Mesendoderm (in vitro differentiated cells): ENCODE measurements around the gene ZIC5.

Experiments
- DNase-seq: peaks from one replicate; pipeline ENCODE4 v3.0.0; 2013
- H2AK5ac ChIP-seq: 2 replicates; pipeline ENCODE4 v1.6.1; 2013; ENCODE audit warnings: low read length, inconsistent platforms
- H2BK120ac ChIP-seq: 2 replicates; pipeline ENCODE4 v1.6.1; 2013; ENCODE audit warnings: low read depth, mild to moderate bottlenecking, low read length, moderate library complexity, mixed read lengths
- H2BK15ac ChIP-seq: replicated peaks from 2 replicates; pipeline ENCODE4 v1.6.1; 2013; ENCODE audit warnings: low read depth, mild to moderate bottlenecking, moderate library complexity
- H2BK5ac ChIP-seq: 2 replicates; pipeline ENCODE4 v1.6.1; 2013; ENCODE audit warnings: low read length, inconsistent platforms
- H3K18ac ChIP-seq: 2 replicates; pipeline ENCODE4 v1.6.1; 2013; ENCODE audit warnings: mild to moderate bottlenecking, low read length, mixed read lengths
- H3K23ac ChIP-seq: one replicate; pipeline ENCODE4 v1.6.1; 2013; ENCODE audit warnings: low read length
- H3K27ac ChIP-seq: 2 replicates; pipeline ENCODE4 v1.5.1; 2013; ENCODE audit warnings: low read depth, mild to moderate bottlenecking, inconsistent platforms, low read length, moderate library complexity
- H3K27me3 ChIP-seq: 2 replicates; pipeline ENCODE4 v1.6.1; 2013; ENCODE audit warnings: low read length, control low read depth, mild to moderate bottlenecking, inconsistent platforms; ENCODE audit not compliant: insufficient read depth, poor library complexity
- H3K36me3 ChIP-seq: 2 replicates; pipeline ENCODE4 v1.6.1; 2013; ENCODE audit warnings: low read length, inconsistent platforms; ENCODE audit not compliant: control insufficient read depth, insufficient read depth
- H3K4ac ChIP-seq: one replicate; pipeline ENCODE4 v1.6.1; 2013; ENCODE audit warnings: low read depth, mild to moderate bottlenecking, low read length, moderate library complexity
- H3K4me1 ChIP-seq: 2 replicates; pipeline ENCODE4 v1.6.1; 2013; ENCODE audit warnings: low read depth, low read length, inconsistent platforms; ENCODE audit not compliant: control insufficient read depth
- H3K4me2 ChIP-seq: 2 replicates; pipeline ENCODE4 v1.6.1; 2013; ENCODE audit warnings: low read length
- H3K4me3 ChIP-seq: 2 replicates; pipeline ENCODE4 v1.5.1; 2013; ENCODE audit warnings: mild to moderate bottlenecking, low read length
- H3K56ac ChIP-seq: one replicate; pipeline ENCODE4 v1.6.1; 2013; ENCODE audit warnings: low read length
- H3K79me1 ChIP-seq: 2 replicates; pipeline ENCODE4 v1.6.1; 2013; ENCODE audit warnings: low read length, inconsistent platforms
- H3K79me2 ChIP-seq: 2 replicates; pipeline ENCODE4 v1.6.1; 2013; ENCODE audit warnings: mild to moderate bottlenecking, low read length; ENCODE audit not compliant: control insufficient read depth, insufficient read depth
- H3K9ac ChIP-seq: 2 replicates; pipeline ENCODE4 v1.6.1; 2013; ENCODE audit warnings: low read length, inconsistent platforms
- H4K5ac ChIP-seq: one replicate; pipeline ENCODE4 v1.6.1; 2013; ENCODE audit warnings: low read length
- H4K8ac ChIP-seq: one replicate; pipeline ENCODE4 v1.6.1; 2013; ENCODE audit warnings: low read depth, mild to moderate bottlenecking, control low read depth, low read length, moderate library complexity
- WGBS: extraction: QIAGEN DNeasy Blood & Tissue Kit; methylation state at CpG from one replicate; pipeline ENCODE4 v1.1.7; 2013; ENCODE audit warnings: low lambda C conversion rate, missing lambda C conversion rate; ENCODE audit not compliant: insufficient coverage; ENCODE audit errors: extremely low coverage; 5-methylcytosine and 5-hydroxymethylcytosine counted together

The ZIC5 gene

DNA sequence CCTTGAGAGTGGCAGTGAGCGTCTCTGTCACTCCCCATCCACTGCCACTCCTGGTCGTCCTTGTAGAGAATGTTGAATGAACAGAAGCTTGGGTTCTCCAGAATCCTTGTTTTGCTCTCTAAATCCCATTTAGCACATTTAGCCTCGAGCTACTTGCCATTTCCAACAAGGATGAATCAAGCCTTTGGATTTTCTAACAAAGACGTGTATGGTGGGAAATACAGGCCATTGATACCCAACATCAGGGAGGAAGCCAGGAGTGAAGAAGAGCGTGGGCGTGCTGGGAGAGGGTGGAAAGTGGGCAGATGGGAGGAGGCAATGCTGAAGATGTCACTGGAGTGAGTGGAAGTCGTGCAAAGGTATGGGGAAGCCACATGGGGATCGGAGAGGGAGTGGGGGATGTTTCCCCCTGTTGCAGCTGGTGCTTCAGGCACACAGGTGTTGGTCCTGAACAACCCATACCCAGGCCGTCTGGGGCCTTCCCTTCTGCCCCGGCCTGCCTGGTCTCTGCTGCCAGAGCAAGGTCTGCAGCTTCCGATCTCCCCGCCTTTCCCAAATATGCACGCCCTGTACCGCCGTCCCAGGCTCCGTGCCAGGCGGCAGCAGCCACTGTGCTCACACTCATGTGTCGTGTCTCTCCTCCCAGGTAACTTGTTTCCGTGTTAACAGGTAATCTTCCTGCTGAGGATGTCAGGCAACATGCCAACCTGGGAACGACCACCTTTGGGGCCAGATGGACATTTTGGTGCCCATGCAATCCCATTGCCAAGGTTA, 48.7 kb downstream of the ZIC5 start:
- H4K5ac ChIP-seq, result no peak overlapping the region
- H3K79me1 ChIP-seq, result no peaks in the 10 kb centered on the region
- H4K8ac ChIP-seq, result no peak overlapping the region
- no peak overlapping the region for H3K56ac ChIP-seq
- H3K4me1 ChIP-seq, result no peaks in the 10 kb centered on the region
- H3K23ac ChIP-seq, result no peak overlapping the region
- H3K27ac ChIP-seq, result no peak overlapping the region
- no peak overlapping the region for H3K4ac ChIP-seq
- H3K36me3 ChIP-seq, result no peaks in the 10 kb centered on the region
- no peak overlapping the region for H3K18ac ChIP-seq
- H3K9ac ChIP-seq, result no peak overlapping the region
- no peak overlapping the region for H3K4me3 ChIP-seq
- no CpG with 5 or more reads among the region's 20 CpGs for WGBS
- DNase-seq, result no peak
- no peak overlapping the region for H3K4me2 ChIP-seq
- no peaks in the 10 kb centered on the region for H3K79me2 ChIP-seq
- H2BK120ac ChIP-seq, result no peak overlapping the region
- no peaks in the 10 kb centered on the region for H3K27me3 ChIP-seq
- H2AK5ac ChIP-seq, result no peak overlapping the region
- no peak overlapping the region for H2BK5ac ChIP-seq
- no peak overlapping the region for H2BK15ac ChIP-seq

DNA sequence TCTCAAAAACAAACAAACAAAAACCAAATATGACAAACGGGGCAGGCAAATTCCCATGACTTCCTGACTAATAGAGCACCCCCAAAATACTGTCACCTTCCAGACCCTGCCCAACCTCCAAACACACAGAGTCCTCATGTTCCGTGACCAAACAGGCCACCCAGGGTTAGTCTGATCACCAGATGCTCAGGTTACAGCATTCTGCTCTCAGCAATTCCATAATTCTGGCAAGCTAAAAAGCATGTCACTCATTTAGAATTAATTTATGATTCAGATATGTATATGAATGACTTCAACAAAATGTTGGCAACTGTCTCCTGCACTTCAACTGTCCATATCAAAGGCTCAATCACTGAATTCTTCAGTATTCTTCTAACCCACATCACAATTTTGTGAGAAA, 52.4 kb downstream of the ZIC5 start:
- WGBS, result no CpG with 5 or more reads among the region's 2 CpGs
- H2BK15ac ChIP-seq, result no peak overlapping the region
- no peaks in the 10 kb centered on the region for H3K4me1 ChIP-seq

DNA sequence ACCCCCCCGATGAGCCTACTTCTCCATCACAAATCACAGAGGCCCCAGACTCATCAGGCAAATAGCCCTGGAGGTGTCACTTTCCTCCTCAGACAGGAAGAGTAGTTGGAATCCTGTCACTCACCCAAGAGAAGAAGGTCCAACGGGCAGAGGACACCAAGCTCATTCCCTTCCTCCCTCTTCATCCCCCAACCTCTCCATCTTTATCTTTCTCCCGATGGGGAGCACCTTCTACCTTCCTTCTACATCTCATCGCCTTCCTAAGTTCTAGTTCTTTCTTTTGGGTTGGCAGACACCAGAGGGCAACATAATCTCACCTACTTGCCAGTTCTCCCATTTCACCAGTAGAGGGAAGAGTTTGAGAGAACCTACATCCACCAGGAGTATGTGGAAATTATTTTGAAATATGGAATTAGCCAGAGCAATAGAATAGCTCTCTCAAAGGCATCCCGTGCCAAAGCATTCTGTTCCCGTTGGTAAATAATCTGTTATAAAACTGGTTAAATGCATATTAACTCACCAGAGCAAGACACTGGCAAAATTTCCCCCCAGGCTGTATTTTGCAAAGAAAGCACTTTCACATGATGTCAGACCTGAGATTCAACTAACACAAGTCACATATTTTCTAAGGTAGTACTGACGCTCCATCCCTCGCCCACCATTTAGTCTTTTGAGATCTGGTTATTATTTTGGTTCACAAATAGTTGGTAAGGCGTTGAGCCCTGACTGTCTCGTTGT, 55.0 kb downstream of the ZIC5 start:
- no peak overlapping the region for H3K4me3 ChIP-seq
- no peak overlapping the region for H3K27ac ChIP-seq
- no peak overlapping the region for H2BK5ac ChIP-seq
- H3K36me3 ChIP-seq, result no peaks in the 10 kb centered on the region
- no peak overlapping the region for H2BK120ac ChIP-seq
- H3K56ac ChIP-seq, result peak overlapping the region; percentile 15
- no CpG with 5 or more reads among the region's 10 CpGs for WGBS
- no peak overlapping the region for H3K4me2 ChIP-seq
- DNase-seq, result peak; percentile 84
- no peak overlapping the region for H3K9ac ChIP-seq
- H3K4me1 ChIP-seq, result peaks cover 3% of the 10 kb centered on the region
- H2AK5ac ChIP-seq, result no peak overlapping the region
- H3K4ac ChIP-seq, result no peak overlapping the region
- no peaks in the 10 kb centered on the region for H3K79me2 ChIP-seq
- H3K23ac ChIP-seq, result no peak overlapping the region
- no peak overlapping the region for H4K8ac ChIP-seq
- H3K27me3 ChIP-seq, result no peaks in the 10 kb centered on the region
- no peak overlapping the region for H2BK15ac ChIP-seq
- no peak overlapping the region for H3K18ac ChIP-seq
- H3K79me1 ChIP-seq, result no peaks in the 10 kb centered on the region
- no peak overlapping the region for H4K5ac ChIP-seq

More for the DNA sequence above, 52.4 kb downstream of the ZIC5 start:
- H3K4ac ChIP-seq, result no peak overlapping the region
- H3K36me3 ChIP-seq, result no peaks in the 10 kb centered on the region
- DNase-seq, result no peak
- no peak overlapping the region for H3K9ac ChIP-seq
- H3K56ac ChIP-seq, result no peak overlapping the region
- H4K8ac ChIP-seq, result no peak overlapping the region
- H3K4me2 ChIP-seq, result no peak overlapping the region
- H3K4me3 ChIP-seq, result no peak overlapping the region
- no peak overlapping the region for H3K27ac ChIP-seq
- H3K27me3 ChIP-seq, result no peaks in the 10 kb centered on the region
- no peaks in the 10 kb centered on the region for H3K79me1 ChIP-seq
- H4K5ac ChIP-seq, result no peak overlapping the region
- H2BK120ac ChIP-seq, result no peak overlapping the region
- no peak overlapping the region for H2AK5ac ChIP-seq
- H3K18ac ChIP-seq, result no peak overlapping the region
- H3K23ac ChIP-seq, result no peak overlapping the region
- H2BK5ac ChIP-seq, result no peak overlapping the region
- H3K79me2 ChIP-seq, result no peaks in the 10 kb centered on the region

DNA sequence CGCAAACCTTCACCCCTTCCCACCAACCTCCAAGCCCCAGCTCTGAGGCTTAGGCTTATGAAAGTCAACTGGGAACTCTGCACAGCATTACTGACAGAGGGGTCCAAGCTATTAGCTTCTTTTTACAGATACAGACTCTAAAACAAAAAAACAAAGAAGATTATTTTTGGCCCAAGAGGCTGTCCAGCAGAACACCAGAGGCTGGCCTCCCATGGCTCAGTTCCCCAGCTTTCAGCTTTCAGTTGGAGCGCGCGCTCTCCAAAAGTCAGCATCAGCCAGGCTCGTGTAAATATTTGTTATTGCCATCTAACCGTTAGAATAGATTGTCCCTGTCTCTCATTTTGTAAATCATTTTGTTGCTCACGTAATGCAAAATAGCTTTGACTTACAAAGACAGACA, 58.4 kb downstream of the ZIC5 start:
- no peaks in the 10 kb centered on the region for H3K79me1 ChIP-seq
- H3K79me2 ChIP-seq, result no peaks in the 10 kb centered on the region
- no peak overlapping the region for H3K4ac ChIP-seq
- no peak overlapping the region for H4K8ac ChIP-seq
- no peak overlapping the region for H3K4me3 ChIP-seq
- H3K36me3 ChIP-seq, result no peaks in the 10 kb centered on the region
- H3K4me1 ChIP-seq, result peaks cover 3% of the 10 kb centered on the region
- no peak overlapping the region for H4K5ac ChIP-seq
- no peak overlapping the region for H3K4me2 ChIP-seq
- H2BK15ac ChIP-seq, result no peak overlapping the region
- no peaks in the 10 kb centered on the region for H3K27me3 ChIP-seq
- H3K9ac ChIP-seq, result no peak overlapping the region
- no peak overlapping the region for H3K23ac ChIP-seq
- WGBS, result no CpG with 5 or more reads among the region's 7 CpGs
- H2AK5ac ChIP-seq, result no peak overlapping the region
- H2BK120ac ChIP-seq, result no peak overlapping the region
- no peak for DNase-seq
- no peak overlapping the region for H3K18ac ChIP-seq
- no peak overlapping the region for H2BK5ac ChIP-seq
- no peak overlapping the region for H3K27ac ChIP-seq
- no peak overlapping the region for H3K56ac ChIP-seq
